Peyer's patch (tissue), 4 donors: ENCODE measurements around the gene HLA-G.

ENCODE experiments used
- CTCF ChIP-seq, 6 experiments: fragments of 450-650 bp in 4 of 6; fragments of 200-600 bp in 2 of 6; sonication (generic) in 1 of 6; IDR thresholded peaks; one replicate each; pipeline ENCODE4 v1.5.1; 2017 to 2019; ENCODE audit warnings: antibody characterized with exemption in 6 of 6, mild to moderate bottlenecking in 3 of 6, moderate library complexity in 1 of 6
- POLR2A ChIP-seq, 2 donors: fragments of 450-650 bp; IDR thresholded peaks; one replicate each; pipeline ENCODE4 v1.5.1; 2017; ENCODE audit warnings: antibody characterized with exemption in 2 of 2, mild to moderate bottlenecking in 2 of 2, moderate library complexity in 2 of 2

- no peak for TF ChIP-seq CTCF (IDR thresholded peaks at IDR 0.05)
- TF ChIP-seq POLR2A (IDR thresholded peaks at IDR 0.05): no peak
Measured at GRCh38 chr6:29790626-29791025, 37.0 kb upstream of the HLA-G start.
